IPS DF 4.7 (cell line): ENCODE data around the gene CFAP46.
"Not testable (repeated sequence)": the region's sequence is repeated elsewhere in the genome, so short reads cannot be mapped to it uniquely, and the experiment has no call there.

Experiments
- DNase-seq: peaks from one replicate; pipeline ENCODE4 v3.0.0-alpha.2; 2013; ENCODE audit warnings: low spot score; ENCODE audit errors: extremely low read depth

The CFAP46 gene

GRCh38 chr10:132929480-132929879, 12.9 kb downstream of the CFAP46 start:
- no peak for DNase-seq

- DNase-seq: no peak
These were observed 14.1 kb downstream of the CFAP46 start for GRCh38 chr10:132928261-132928660.

- no peak for DNase-seq
These were observed 14.5 kb downstream of the CFAP46 start for GRCh38 chr10:132927824-132928223.

GRCh38 chr10:132926777-132927650, 15.4 kb downstream of the CFAP46 start:
- no peak for DNase-seq

- DNase-seq: no peak
These were observed 16.3 kb downstream of the CFAP46 start for GRCh38 chr10:132926070-132926469.

GRCh38 chr10:132925614-132926013, 16.8 kb downstream of the CFAP46 start:
- DNase-seq: no peak

- no peak for DNase-seq
These were observed 17.3 kb downstream of the CFAP46 start for GRCh38 chr10:132925071-132925561.

- DNase-seq: no peak
These were observed 18.1 kb downstream of the CFAP46 start for GRCh38 chr10:132924046-132924952.

GRCh38 chr10:132923384-132923783, 19.0 kb downstream of the CFAP46 start:
- not testable (repeated sequence) for DNase-seq

GRCh38 chr10:132922872-132923271, 19.5 kb downstream of the CFAP46 start:
- no peak for DNase-seq

GRCh38 chr10:132921818-132922807, 20.3 kb downstream of the CFAP46 start:
- no peak for DNase-seq

- DNase-seq: no peak
These were observed 21.3 kb downstream of the CFAP46 start for GRCh38 chr10:132921086-132921485.

GRCh38 chr10:132920101-132920925, 22.1 kb downstream of the CFAP46 start:
- DNase-seq: no peak

- DNase-seq: no peak
These were observed 22.8 kb downstream of the CFAP46 start for GRCh38 chr10:132919374-132920100.

- DNase-seq: no peak
These were observed 23.6 kb downstream of the CFAP46 start for GRCh38 chr10:132918617-132919373.

- DNase-seq: no peak
These were observed 24.1 kb downstream of the CFAP46 start for GRCh38 chr10:132918264-132918616.

GRCh38 chr10:132916956-132917666, 25.3 kb downstream of the CFAP46 start:
- DNase-seq: no peak

- DNase-seq: no peak
These were observed 25.9 kb downstream of the CFAP46 start for GRCh38 chr10:132916421-132916841.
